OCI-M2 (cell line): Measurements from ENCODE around the gene SYNGR2.
"Not testable (repeated sequence)": the region's sequence is repeated elsewhere in the genome, so short reads cannot be mapped to it uniquely, and the experiment has no call there.

Source experiments
- DNase-seq: peaks from one replicate; lab custom pipeline; 2025; ENCODE audit not compliant: unreplicated experiment; lab: John Stamatoyannopoulos, UW

SYNGR2 gene

GRCh38 chr17:78129351-78130089, 38.9 kb upstream of the SYNGR2 start:
- no peak for DNase-seq

- DNase-seq: no peak
These were observed 38.3 kb upstream of the SYNGR2 start for GRCh38 chr17:78130090-78130436.

GRCh38 chr17:78130437-78131101, 37.8 kb upstream of the SYNGR2 start, which contains the start of gene TMC8:
Gene TMC8 (plus strand): TSS chr17:78130771. CDS start chr17:78131589, 818 bp downstream.
- no peak for DNase-seq

GRCh38 chr17:78131172-78132083, 37.0 kb upstream of the SYNGR2 start:
- DNase-seq: no peak

GRCh38 chr17:78132084-78132676, 36.2 kb upstream of the SYNGR2 start:
- DNase-seq: no peak

GRCh38 chr17:78132767-78133178, 35.6 kb upstream of the SYNGR2 start:
- DNase-seq: no peak

- no peak for DNase-seq
These were observed 35.0 kb upstream of the SYNGR2 start for GRCh38 chr17:78133179-78133951.

GRCh38 chr17:78133971-78134898, 34.1 kb upstream of the SYNGR2 start:
- no peak for DNase-seq

- DNase-seq: no peak
These were observed 33.4 kb upstream of the SYNGR2 start for GRCh38 chr17:78134899-78135385.

GRCh38 chr17:78135858-78136500, 32.4 kb upstream of the SYNGR2 start:
- no peak for DNase-seq

GRCh38 chr17:78137392-78138203, 30.8 kb upstream of the SYNGR2 start:
- DNase-seq: no peak

- DNase-seq: no peak
These were observed 29.9 kb upstream of the SYNGR2 start for GRCh38 chr17:78138204-78139060.

- not testable (repeated sequence) for DNase-seq
These were observed 28.6 kb upstream of the SYNGR2 start for GRCh38 chr17:78139861-78140168.

GRCh38 chr17:78140169-78141051, 28.0 kb upstream of the SYNGR2 start:
- peak; percentile 44 for DNase-seq

GRCh38 chr17:78141437-78142118, 26.8 kb upstream of the SYNGR2 start:
- no peak for DNase-seq
